B cell (primary cell): Measurements from ENCODE around the gene ATG13. TPM values are rescaled to one million over a fixed set of nuclear protein-coding genes. Genes with fewer than 3 reads are reported as not detected.

ENCODE experiments used
- ATAC-seq: fragments of 200-7000 bp; cut with Tn5 transposase; one replicate; pipeline ENCODE4 v1.10.0; 2021; ENCODE audit warnings: low read depth, mild to moderate bottlenecking, moderate number of reproducible peaks, moderate library complexity
- CTCF ChIA-PET: fragments of 350-600 bp; sonication (Branson Sonifier 250); formaldehyde crosslinking; loops from one replicate; lab custom pipeline; 2021; ENCODE audit warnings: antibody characterized with exemption, inconsistent platforms; lab: Charles Lee
- POLR2A ChIA-PET: fragments of 350-600 bp; sonication (Branson Sonifier 250); formaldehyde crosslinking; loops from one replicate; lab custom pipeline; 2021; ENCODE audit warnings: antibody characterized with exemption; lab: Charles Lee
- DNase-seq: peaks from one replicate; pipeline ENCODE4 v3.0.0; 2013
- H2AFZ ChIP-seq: 2 replicates; pipeline ENCODE4 v1.6.1; 2012; ENCODE audit warnings: mild to moderate bottlenecking, low read depth, low read length; ENCODE audit not compliant: insufficient read depth, poor library complexity, severe bottlenecking
- H3K27ac ChIP-seq, 2 donors: 1 replicate in 1 of 2; 2 replicates in 1 of 2; pipeline ENCODE4 v1.5.1; 2012 to 2013; ENCODE audit warnings: low read length in 2 of 2, mild to moderate bottlenecking in 2 of 2, moderate library complexity in 1 of 2
- H3K27me3 ChIP-seq, 4 experiments: fragments of 200-600 bp in 1 of 4; sonication (generic) in 1 of 4; replicated peaks in 1 of 4; 1 replicate in 2 of 4; 2 replicates in 2 of 4; pipeline versions ENCODE4 v1.6.1 to v1.7.0; 2013 to 2016; ENCODE audit warnings: low read length in 3 of 4, mild to moderate bottlenecking in 2 of 4, mixed read lengths in 1 of 4, moderate library complexity in 1 of 4; ENCODE audit not compliant: insufficient read depth in 4 of 4, control insufficient read depth in 3 of 4; ENCODE audit errors: control extremely low read depth in 1 of 4
- H3K36me3 ChIP-seq, 2 experiments: replicated peaks in 1 of 2; 1 replicate in 1 of 2; 2 replicates in 1 of 2; pipeline versions ENCODE4 v1.6.1 to v1.7.1; 2013; ENCODE audit warnings: low read length in 1 of 2; ENCODE audit not compliant: insufficient read depth in 2 of 2, control insufficient read depth in 1 of 2; ENCODE audit errors: control extremely low read depth in 1 of 2, extremely low read depth in 1 of 2
- H3K4me1 ChIP-seq, 2 donors: fragments of 200-600 bp in 1 of 2; sonication (generic) in 1 of 2; 1 replicate in 1 of 2; 2 replicates in 1 of 2; pipeline versions ENCODE4 v1.5.1 to v1.6.1; 2013 to 2017; ENCODE audit warnings: low read length in 2 of 2; ENCODE audit not compliant: control insufficient read depth in 2 of 2, insufficient read depth in 2 of 2
- H3K4me2 ChIP-seq: replicated peaks from 2 replicates; pipeline ENCODE3; 2012; ENCODE audit warnings: mild to moderate bottlenecking, low read depth, low read length; ENCODE audit not compliant: poor library complexity, severe bottlenecking
- H3K4me3 ChIP-seq, 5 experiments: fragments of 200-600 bp in 1 of 5; sonication (generic) in 1 of 5; 1 replicate in 3 of 5; 2 replicates in 2 of 5; pipeline versions ENCODE4 v1.5.1 to v1.7.0; 2011 to 2016; ENCODE audit warnings: low read length in 4 of 5, mild to moderate bottlenecking in 4 of 5, low read depth in 2 of 5, control low read depth in 1 of 5, moderate library complexity in 1 of 5; ENCODE audit not compliant: insufficient read depth in 1 of 5; ENCODE audit errors: control extremely low read depth in 1 of 5, extremely low read depth in 1 of 5
- H3K79me2 ChIP-seq: fragments of 200-600 bp; sonication (generic); one replicate; pipeline ENCODE4 v1.6.0; 2016; ENCODE audit warnings: low read length; ENCODE audit not compliant: control insufficient read depth, insufficient read depth
- H3K9ac ChIP-seq: fragments of 200-600 bp; sonication (generic); 2 replicates; pipeline ENCODE4 v1.6.1; 2017; ENCODE audit warnings: mild to moderate bottlenecking, low read length, moderate library complexity
- H3K9me3 ChIP-seq, 3 donors: one replicate each; pipeline versions ENCODE4 v1.6.1 to v1.7.1; 2013; ENCODE audit warnings: low read length in 2 of 3; ENCODE audit not compliant: control insufficient read depth in 2 of 3, insufficient read depth in 1 of 3; ENCODE audit errors: control extremely low read depth in 1 of 3
- H4K20me1 ChIP-seq: 2 replicates; pipeline ENCODE4 v1.6.0; 2012; ENCODE audit warnings: mild to moderate bottlenecking, low read length; ENCODE audit not compliant: insufficient read depth, control insufficient read depth, poor library complexity, severe bottlenecking
- H3K27ac Mint-ChIP-seq: one replicate; pipeline ENCODE4 v1.8.0; 2021; ENCODE audit warnings: mixed read lengths
- H3K27me3 Mint-ChIP-seq: one replicate; pipeline ENCODE4 v1.8.0; 2021; ENCODE audit warnings: mixed read lengths
- H3K4me1 Mint-ChIP-seq: one replicate; pipeline ENCODE4 v1.8.0; 2021; ENCODE audit warnings: mixed read lengths
- H3K4me3 Mint-ChIP-seq: one replicate; pipeline ENCODE4 v1.8.0; 2021; ENCODE audit warnings: mixed read lengths
- H3K9me3 Mint-ChIP-seq: one replicate; pipeline ENCODE4 v1.8.0; 2022; ENCODE audit warnings: mixed read lengths; ENCODE audit not compliant: insufficient read depth
- CTCF ChIP-seq: fragments of 200-600 bp; IDR thresholded peaks from one replicate; pipeline ENCODE4 v1.8.0; 2022; ENCODE audit warnings: antibody characterized with exemption, mild to moderate bottlenecking
- EZH2 ChIP-seq: IDR thresholded peaks from 2 replicates; pipeline ENCODE4 v1.6.1; 2012; ENCODE audit warnings: borderline replicate concordance, low read depth, mild to moderate bottlenecking, moderate library complexity, low read length; ENCODE audit not compliant: insufficient read depth, poor library complexity, severe bottlenecking
- WGBS: methylation state at CpG from one replicate; pipeline ENCODE4 v1.1.5; 2013; ENCODE audit warnings: missing lambda C conversion rate; ENCODE audit not compliant: insufficient coverage; 5-methylcytosine and 5-hydroxymethylcytosine counted together
- intact Hi-C: fragments of 100-400 bp; cut with micrococcal nuclease; formaldehyde crosslinking; loops from one replicate; pipeline ENCODE4 v1.10.0; 2022
- polyA plus RNA-seq: library from polyadenylated mRNA; depleted of rRNA; stranded (reverse); fragments of >200 nt; gene quantifications from 2 replicates; pipeline ENCODE4 v1.2.3, GENCODE V29; 2012
- total RNA-seq, 2 donors: library from RNA; stranded (reverse); fragments of 120-200 nt in 1 of 2; gene quantifications; 1 replicate in 1 of 2; 2 replicates in 1 of 2; pipeline versions ENCODE4 v1.2.3 to v1.2.4, GENCODE V29; 2013 to 2022

The ATG13 gene
- total and polyA plus RNA-seq, 2 donors (not counting 1 experiment from before 2014, with no cell fraction given), result 48.5 to 88.8 TPM

DNA sequence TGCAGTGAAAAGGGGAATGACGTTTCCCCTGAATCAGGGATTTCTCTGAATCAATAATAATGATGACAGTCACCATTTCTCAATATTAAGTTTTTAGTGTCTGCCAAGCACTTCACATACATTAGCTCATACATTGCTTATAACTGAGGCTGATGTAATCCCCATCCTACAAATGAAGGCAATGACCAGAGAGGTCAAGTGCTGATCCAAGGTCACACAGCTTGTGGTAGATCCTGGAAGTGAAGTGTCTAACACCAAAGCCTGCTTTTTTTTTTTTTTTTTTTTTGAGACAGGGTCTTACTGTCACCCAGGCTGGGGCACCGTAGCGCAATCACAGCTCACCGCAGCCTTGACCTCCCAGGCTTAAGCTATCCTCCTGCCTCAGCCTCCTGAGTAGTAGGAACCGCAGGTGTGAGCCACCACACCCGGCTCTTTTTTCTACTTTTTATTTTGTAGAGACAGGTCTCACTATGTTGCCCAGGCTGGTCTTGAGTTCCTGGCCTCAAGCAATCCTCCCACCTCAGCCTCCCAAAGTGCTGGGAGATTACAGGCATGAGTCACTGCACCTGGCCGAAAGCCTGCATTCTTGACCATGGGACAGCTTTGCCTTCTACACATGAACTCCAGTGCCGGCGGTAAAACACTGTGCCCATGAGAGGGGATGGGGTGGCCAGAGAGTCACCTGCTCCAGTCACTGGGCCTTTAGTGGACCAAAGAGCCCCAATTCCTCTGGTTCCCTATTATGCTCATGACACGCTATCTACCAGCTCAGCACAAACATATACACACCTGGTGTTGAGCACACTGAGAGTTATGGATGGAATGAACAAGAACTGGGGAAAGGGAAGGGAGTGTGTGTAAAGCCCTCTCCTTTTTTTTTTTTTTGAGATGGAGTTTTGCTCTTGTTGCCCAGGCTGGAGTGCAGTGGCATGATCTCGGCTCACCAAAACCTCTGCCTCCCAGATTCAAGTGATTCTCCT, 65.7 kb downstream of the ATG13 start:
- POLR2A ChIA-PET, result interaction anchor here (0.7 kb wide), 1 partner anchor 15 kb away, joined by 5 read pairs; no protein-coding TSS in a partner anchor
- no peak for TF ChIP-seq EZH2
- TF ChIP-seq CTCF, result no peak
- Histone ChIP-seq H3K9ac (no peak overlapping the region), H3K4me1 (no peaks in the 10 kb centered on the region), H3K36me3 (peaks cover 5 to 60% of the 10 kb centered on the region in 2 experiments), H3K27me3 (no peaks in the 10 kb centered on the region), H4K20me1 (no peaks in the 10 kb centered on the region), H3K27ac (no peak overlapping the region), H2AFZ (no peak overlapping the region), H3K4me2 (no peak overlapping the region), H3K79me2 (no peaks in the 10 kb centered on the region), H3K4me3 (no peak overlapping the region), H3K9me3 (no peaks in the 10 kb centered on the region)
- H3K4me3 Mint-ChIP-seq, result no peak overlapping the region
- DNase-seq (no peak), ATAC-seq (no peak)
- peaks cover 2% of the 10 kb centered on the region for H3K4me1 Mint-ChIP-seq
- no peak overlapping the region for H3K27ac Mint-ChIP-seq
- H3K9me3 Mint-ChIP-seq, result no peaks in the 10 kb centered on the region
- intact Hi-C loops, result no loop called here
- 94% methylated on average over 3 of the region's 11 CpGs for WGBS
- CTCF ChIA-PET, result no interaction called here
- H3K27me3 Mint-ChIP-seq, result no peaks in the 10 kb centered on the region

- 100% methylated on average over 1 of the region's 3 CpGs for WGBS
- ChIA-PET POLR2A (no interaction called here), CTCF (no interaction called here)
- Histone ChIP-seq H2AFZ (no peak overlapping the region), H3K36me3 (peaks cover 7 to 58% of the 10 kb centered on the region in 2 experiments), H4K20me1 (no peaks in the 10 kb centered on the region), H3K79me2 (no peaks in the 10 kb centered on the region), H3K4me1 (no peaks in the 10 kb centered on the region), H3K27me3 (no peaks in the 10 kb centered on the region), H3K9me3 (no peaks in the 10 kb centered on the region), H3K4me3 (no peak overlapping the region), H3K4me2 (no peak overlapping the region), H3K27ac (no peak overlapping the region), H3K9ac (no peak overlapping the region)
- Mint-ChIP-seq H3K27ac (no peak overlapping the region), H3K27me3 (no peaks in the 10 kb centered on the region), H3K4me3 (no peak overlapping the region), H3K4me1 (no peaks in the 10 kb centered on the region), H3K9me3 (no peaks in the 10 kb centered on the region)
- intact Hi-C loops, result no loop called here
- TF ChIP-seq CTCF, result no peak
- no peak for TF ChIP-seq EZH2
- ATAC-seq (no peak), DNase-seq (no peak)
Observed at GRCh38 chr11:46684367-46684766, 67.0 kb downstream of the ATG13 start.
